GM21529 (cell line): ENCODE measurements around the gene PAIP1.
"Not testable (repeated sequence)": the region's sequence is repeated elsewhere in the genome, so short reads cannot be mapped to it uniquely, and the experiment has no call there.

Experiments used
- ATAC-seq: cut with Tn5 transposase; IDR thresholded peaks from one replicate; pipeline ENCODE4 v1.9.1; 2021; ENCODE audit not compliant: unreplicated experiment

The PAIP1 gene

DNA sequence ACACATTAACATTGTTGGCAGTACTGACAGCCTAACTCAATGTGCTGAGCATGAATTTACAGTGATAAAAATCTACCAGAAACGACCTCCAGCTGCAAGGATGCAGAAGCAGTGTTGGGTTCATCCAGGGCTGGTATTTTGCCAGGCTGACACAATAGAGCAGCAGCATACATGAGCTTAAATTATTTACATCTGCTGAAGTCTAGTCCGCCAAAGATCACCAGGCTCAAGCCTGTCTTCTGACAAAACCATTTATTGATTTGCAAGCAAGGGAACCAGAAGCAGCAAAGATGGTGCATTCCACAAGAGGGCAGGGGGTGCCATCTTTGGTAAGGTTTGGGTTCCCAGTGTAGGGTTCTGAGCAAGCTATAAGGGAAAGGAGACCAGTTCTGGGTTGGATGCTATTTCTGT lies 33.2 kb downstream of the PAIP1 start:
- no peak for ATAC-seq

DNA sequence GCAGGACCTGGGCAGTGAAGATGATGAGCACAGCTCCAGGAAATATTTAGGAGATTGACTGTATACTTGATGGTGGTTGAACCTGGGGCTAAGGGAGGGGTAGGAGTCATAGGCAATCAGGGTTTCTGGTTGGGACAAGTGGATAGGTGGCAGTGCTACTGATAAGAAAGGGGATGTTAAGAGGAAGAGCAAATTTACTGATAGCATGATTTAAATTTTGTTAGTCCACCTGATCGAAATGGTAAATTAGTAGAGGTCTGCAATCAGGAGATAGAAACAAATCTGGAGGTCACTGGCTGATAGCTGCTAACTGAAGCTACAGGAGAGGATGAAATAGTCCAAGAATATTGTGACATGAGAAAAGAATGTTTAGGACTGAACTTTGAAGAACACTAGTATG lies 36.3 kb downstream of the PAIP1 start:
- no peak for ATAC-seq

GRCh38 chr5:43515678-43516048 lies 41.2 kb downstream of the PAIP1 start:
- no peak for ATAC-seq

- ATAC-seq, result peak; percentile 99
These were observed 41.8 kb downstream of the PAIP1 start, which contains the start of gene C5orf34 for GRCh38 chr5:43514816-43515677. C5orf34 (minus strand) TSS chr5:43515148; CDS start chr5:43509339, 5,809 bp downstream.

GRCh38 chr5:43514471-43514815 lies 42.4 kb downstream of the PAIP1 start:
- peak; percentile 26 for ATAC-seq

GRCh38 chr5:43514025-43514424 lies 42.9 kb downstream of the PAIP1 start:
- ATAC-seq, result no peak

- not testable (repeated sequence) for ATAC-seq
These were observed 45.8 kb downstream of the PAIP1 start for GRCh38 chr5:43511062-43511461.

DNA sequence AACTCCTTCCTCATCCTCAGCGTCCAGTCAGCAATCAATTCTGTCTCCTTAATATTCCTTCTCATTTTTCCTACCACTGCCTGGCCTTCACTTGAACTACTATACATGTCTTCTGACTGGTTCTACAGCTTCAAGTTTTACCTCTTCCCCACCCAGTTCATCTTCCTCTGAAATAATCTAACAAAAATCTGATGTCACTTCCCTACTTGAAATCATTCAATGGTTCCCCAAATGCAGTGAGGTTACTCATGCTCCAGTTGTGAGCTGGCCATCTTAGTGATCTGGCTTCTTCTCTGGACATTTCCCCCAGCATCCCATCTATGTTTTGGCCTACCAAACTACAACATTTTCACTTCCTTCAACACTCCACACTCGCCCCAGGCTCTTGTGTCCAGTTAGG lies 58.3 kb downstream of the PAIP1 start:
- no peak for ATAC-seq

GRCh38 chr5:43497311-43498104 lies 59.4 kb downstream of the PAIP1 start:
- ATAC-seq, result no peak

GRCh38 chr5:43491326-43491725 lies 65.6 kb downstream of the PAIP1 start:
- ATAC-seq, result no peak

DNA sequence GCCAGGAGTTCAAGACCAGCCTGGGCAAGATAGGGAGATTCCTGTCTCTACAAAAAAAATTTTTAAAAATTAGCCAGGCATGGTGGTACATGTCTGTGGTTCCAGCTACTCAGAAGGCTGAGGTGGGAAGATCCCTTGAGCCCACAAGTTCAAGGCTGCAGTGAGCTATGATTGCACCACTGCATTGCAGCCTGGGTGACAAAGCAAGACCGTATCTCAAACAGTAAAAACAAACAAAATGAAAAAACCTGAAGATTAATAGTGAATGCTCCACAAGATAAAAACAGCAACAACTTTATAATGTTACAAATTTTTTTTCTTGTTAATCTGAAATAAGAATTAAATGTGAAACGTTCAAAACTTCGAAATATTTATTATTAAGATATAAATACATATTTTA lies 70.5 kb downstream of the PAIP1 start:
- no peak for ATAC-seq

GRCh38 chr5:43485406-43485805 lies 71.5 kb downstream of the PAIP1 start:
- ATAC-seq, result no peak

- peak; percentile 73 for ATAC-seq
These were observed 72.6 kb downstream of the PAIP1 start for GRCh38 chr5:43484106-43484849.

DNA sequence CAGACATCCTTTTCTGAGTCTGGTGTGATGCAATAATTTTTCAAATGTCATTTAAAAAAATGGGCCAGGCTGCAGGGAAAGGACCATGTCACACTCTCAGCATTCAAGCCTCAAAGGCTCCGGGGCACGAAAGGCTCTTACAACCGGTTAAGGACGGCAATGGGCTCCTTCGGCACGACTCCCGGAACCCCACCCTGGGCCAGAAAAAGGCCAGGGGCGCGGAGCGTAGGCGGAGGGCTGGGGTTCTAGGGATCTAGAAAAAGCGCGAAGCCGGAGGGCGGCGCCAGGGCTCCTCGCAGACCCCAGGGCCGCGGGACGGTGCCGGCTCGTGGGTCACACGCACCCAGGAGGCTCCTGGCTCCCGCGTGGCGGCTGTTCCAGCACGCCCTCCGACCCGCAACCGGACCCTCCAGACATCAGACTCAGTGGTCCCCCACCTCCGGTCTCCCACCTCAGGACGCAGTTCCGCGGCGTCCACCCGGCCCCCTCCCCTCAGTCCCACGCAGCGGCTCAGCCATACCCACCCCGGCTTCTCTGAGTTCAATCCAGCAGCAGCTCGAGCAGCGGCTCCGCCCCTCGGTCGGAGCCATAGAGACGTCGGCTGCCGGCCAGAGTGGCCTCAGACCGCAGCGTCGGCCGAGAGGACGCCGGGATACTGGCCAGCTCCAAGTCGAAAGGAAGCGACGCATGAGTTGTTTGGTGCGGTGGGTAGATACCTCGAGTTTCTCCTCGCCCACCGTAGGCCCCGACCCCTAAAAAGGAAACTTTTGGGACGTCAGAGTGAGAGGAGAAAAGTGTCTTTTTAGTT lies 73.4 kb downstream of the PAIP1 start, which contains the start of gene TMEM267:
Gene TMEM267, minus strand, starts transcription at position 568 of the 808 bp plus-strand sequence. CDS start 29,896 bp downstream, outside the sequence.
- ATAC-seq, result peak; percentile 88

DNA sequence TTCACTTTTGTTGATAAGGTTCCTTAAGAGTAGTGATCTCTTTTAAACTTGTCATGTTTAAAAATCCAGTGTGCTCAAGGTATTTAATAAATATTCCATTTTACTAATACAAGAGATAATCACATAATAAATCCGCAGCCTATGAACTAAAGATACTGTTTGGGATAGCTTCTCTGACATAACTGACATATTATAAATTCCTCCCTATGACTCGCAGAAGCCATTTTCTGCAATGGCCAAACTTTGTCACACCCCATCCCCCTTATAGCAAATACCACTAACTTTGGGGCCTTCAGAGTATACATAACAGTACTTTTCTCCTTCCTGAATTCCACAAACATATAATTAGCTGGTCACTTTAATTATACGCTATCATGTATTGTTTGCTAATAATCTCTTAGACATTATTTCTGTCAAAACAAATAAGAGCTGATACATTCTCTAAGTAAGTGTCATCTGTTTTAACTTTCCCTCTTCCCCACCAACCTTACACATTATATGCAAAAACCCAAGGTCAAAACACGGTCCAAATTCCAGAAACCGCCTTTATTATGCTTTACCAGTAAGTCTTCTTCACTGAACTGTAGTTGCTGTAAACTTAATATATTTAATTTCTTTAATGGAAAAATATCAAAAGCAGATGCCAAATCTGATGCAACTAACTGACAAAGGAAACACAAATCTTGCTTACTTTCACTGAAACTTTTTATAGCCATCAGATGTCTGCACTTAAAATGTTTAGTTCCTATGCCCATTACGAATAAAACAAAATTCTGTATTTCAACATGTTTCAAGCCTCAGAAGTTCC lies 74.2 kb downstream of the PAIP1 start:
- ATAC-seq, result no peak
